HG02970 (cell line): ENCODE measurements around the gene SHB.
"Not testable (repeated sequence)": the region's sequence is repeated elsewhere in the genome, so short reads cannot be mapped to it uniquely, and the experiment has no call there.

Source experiments
- ATAC-seq: cut with Tn5 transposase; IDR thresholded peaks from one replicate; pipeline ENCODE4 v1.9.1; 2021; ENCODE audit warnings: mild to moderate bottlenecking, moderate library complexity, moderate number of reproducible peaks; ENCODE audit not compliant: unreplicated experiment, low FRiP score

The SHB gene

GRCh38 chr9:37909836-37910235 lies 159.2 kb downstream of the SHB start:
- ATAC-seq: not testable (repeated sequence)

GRCh38 chr9:37909326-37909725 lies 159.7 kb downstream of the SHB start:
- no peak for ATAC-seq

- no peak for ATAC-seq
These were observed 160.3 kb downstream of the SHB start for GRCh38 chr9:37908698-37909186.

GRCh38 chr9:37908283-37908682 lies 160.7 kb downstream of the SHB start:
- no peak for ATAC-seq

GRCh38 chr9:37906312-37907239 lies 162.5 kb downstream of the SHB start:
- ATAC-seq: no peak

- ATAC-seq: no peak
These were observed 163.3 kb downstream of the SHB start for GRCh38 chr9:37905776-37906175.

- no peak for ATAC-seq
These were observed 163.9 kb downstream of the SHB start for GRCh38 chr9:37905131-37905505.

GRCh38 chr9:37904445-37905130 lies 164.4 kb downstream of the SHB start:
- ATAC-seq: no peak

- ATAC-seq: peak; percentile 87
These were observed 165.2 kb downstream of the SHB start, which contains the start of gene SLC25A51 for GRCh38 chr9:37903647-37904444. Gene SLC25A51 (minus strand): TSS chr9:37904127. CDS start chr9:37888550, 15,577 bp downstream.

- ATAC-seq: peak; percentile 1
These were observed 166.0 kb downstream of the SHB start for GRCh38 chr9:37902796-37903646.

GRCh38 chr9:37902131-37902530 lies 166.9 kb downstream of the SHB start:
- no peak for ATAC-seq

GRCh38 chr9:37899041-37899440 lies 170.0 kb downstream of the SHB start:
- ATAC-seq: no peak

GRCh38 chr9:37897665-37898064 lies 171.4 kb downstream of the SHB start:
- ATAC-seq: no peak

GRCh38 chr9:37892063-37892462 lies 177.0 kb downstream of the SHB start:
- no peak for ATAC-seq

GRCh38 chr9:37891042-37891441 lies 178.0 kb downstream of the SHB start:
- ATAC-seq: not testable (repeated sequence)

GRCh38 chr9:37889536-37889935 lies 179.5 kb downstream of the SHB start:
- ATAC-seq: no peak

GRCh38 chr9:37887977-37888583 lies 180.9 kb downstream of the SHB start:
- ATAC-seq: not testable (repeated sequence)

- no peak for ATAC-seq
These were observed 188.0 kb downstream of the SHB start for GRCh38 chr9:37880916-37881479.

- ATAC-seq: no peak
These were observed 192.7 kb downstream of the SHB start for GRCh38 chr9:37876376-37876775.
